Stimulated activated CD4-positive, alpha-beta T cell treated with anti-CD3 and anti-CD28 coated beads, Interleukin-4, amount 100 ng/mL, for 24 hours (primary cell): ENCODE results near the gene SLC25A48.
"Not testable (repeated sequence)": the region's sequence is repeated elsewhere in the genome, so short reads cannot be mapped to it uniquely, and the experiment has no call there.

Experiments used
- DNase-seq: peaks from one replicate; pipeline ENCODE4 v3.0.0-alpha.2; 2020

Gene SLC25A48

GRCh38 chr5:135830384-135830700 is 4.1 kb upstream of the SLC25A48 start:
- no peak for DNase-seq

GRCh38 chr5:135830876-135831275 is 3.6 kb upstream of the SLC25A48 start:
- DNase-seq, result no peak

- DNase-seq, result no peak
These were observed 3.0 kb upstream of the SLC25A48 start for GRCh38 chr5:135831439-135831838.

GRCh38 chr5:135831851-135832555 is 2.5 kb upstream of the SLC25A48 start:
- no peak for DNase-seq

- no peak for DNase-seq
These were observed 1.2 kb upstream of the SLC25A48 start for GRCh38 chr5:135832941-135833920.

GRCh38 chr5:135833961-135834638 is 363 bp upstream of the SLC25A48 start:
- no peak for DNase-seq

- DNase-seq, result no peak
These were observed 1.3 kb downstream of the SLC25A48 start for GRCh38 chr5:135835766-135836165.

- not testable (repeated sequence) for DNase-seq
These were observed 3.9 kb downstream of the SLC25A48 start for GRCh38 chr5:135838395-135838794.

- no peak for DNase-seq
These were observed 5.1 kb downstream of the SLC25A48 start for GRCh38 chr5:135839566-135839965.

GRCh38 chr5:135840959-135841358 is 6.5 kb downstream of the SLC25A48 start:
- DNase-seq, result no peak

GRCh38 chr5:135842737-135843136 is 8.3 kb downstream of the SLC25A48 start:
- no peak for DNase-seq

GRCh38 chr5:135843571-135844337 is 9.3 kb downstream of the SLC25A48 start:
- no peak for DNase-seq

GRCh38 chr5:135846311-135846710 is 11.8 kb downstream of the SLC25A48 start:
- DNase-seq, result no peak

GRCh38 chr5:135847976-135848375 is 13.5 kb downstream of the SLC25A48 start:
- no peak for DNase-seq

- DNase-seq, result no peak
These were observed 15.8 kb downstream of the SLC25A48 start for GRCh38 chr5:135850231-135850630.

- no peak for DNase-seq
These were observed 16.2 kb downstream of the SLC25A48 start for GRCh38 chr5:135850671-135851070.

GRCh38 chr5:135851186-135851914 is 16.9 kb downstream of the SLC25A48 start:
- DNase-seq, result no peak

- DNase-seq, result no peak
These were observed 17.7 kb downstream of the SLC25A48 start for GRCh38 chr5:135851915-135852845.

GRCh38 chr5:135857630-135858311 is 23.3 kb downstream of the SLC25A48 start:
- DNase-seq, result no peak

GRCh38 chr5:135859186-135859585 is 24.7 kb downstream of the SLC25A48 start:
- not testable (repeated sequence) for DNase-seq
